GM12878 (cell line): ENCODE data around the gene ATP5PO. TPM values are rescaled to one million over a fixed set of nuclear protein-coding genes. Genes with fewer than 3 reads are reported as not detected.

ENCODE experiments used
- HCFC1 ChIP-seq: fragments of 150-350 bp; IDR thresholded peaks from 2 replicates; pipeline ENCODE4 v1.6.1; 2014; ENCODE audit warnings: low read length
- HDAC2 ChIP-seq: fragments of 200-600 bp; sonication (generic); IDR thresholded peaks from 2 replicates; pipeline ENCODE4 v1.6.1; 2017
- IKZF1 ChIP-seq: fragments of 450-650 bp; conservative IDR thresholded peaks from 2 replicates; pipeline ENCODE4 v1.6.1; 2017; ENCODE audit warnings: antibody characterized with exemption, mild to moderate bottlenecking
- JUNB ChIP-seq: IDR thresholded peaks from 2 replicates; pipeline ENCODE4 v1.6.1; 2016; ENCODE audit warnings: antibody characterized with exemption, mild to moderate bottlenecking
- MTA2 ChIP-seq: fragments of 450-650 bp; IDR thresholded peaks from 2 replicates; pipeline ENCODE4 v1.6.1; 2016; ENCODE audit warnings: low read depth, mild to moderate bottlenecking, moderate library complexity
- NR2F1 ChIP-seq: fragments of 450-650 bp; conservative IDR thresholded peaks from 2 replicates; pipeline ENCODE4 v1.6.1; 2017; ENCODE audit warnings: mild to moderate bottlenecking
- RAD51 ChIP-seq: fragments of 450-650 bp; IDR thresholded peaks from 2 replicates; pipeline ENCODE4 v1.6.1; 2016; ENCODE audit warnings: moderate library complexity, mild to moderate bottlenecking, inconsistent platforms
- TCF7 ChIP-seq: IDR thresholded peaks from 2 replicates; pipeline ENCODE4 v1.6.1; 2014; ENCODE audit warnings: antibody characterized with exemption, borderline replicate concordance
- polyA plus RNA-seq, 11 experiments: library from polyadenylated mRNA; depleted of rRNA in 4 of 11; unstranded in 6 of 11; stranded (reverse) in 5 of 11; fragments of >200 nt; fragmentation: Nextera tagmentation in 4 of 11; fragmentation: Illumina TruSeq in 1 of 11; extraction: Ambion mirVana in 4 of 11; extraction: Trizol in 1 of 11; gene quantifications; 1 replicate in 1 of 11; 2 replicates in 10 of 11; pipeline versions ENCODE4 v1.2.1 to v1.2.3, GENCODE V29; 2011 to 2016; ENCODE audit warnings: inconsistent platforms in 2 of 11, missing spikeins in 2 of 11, low read depth in 1 of 11
- total RNA-seq, 4 experiments: library from RNA; depleted of rRNA in 3 of 4; stranded (reverse); fragments of >200 nt in 3 of 4; fragmentation: Illumina TruSeq in 1 of 4; extraction: Trizol in 1 of 4; gene quantifications; 2 replicates each; pipeline versions ENCODE4 v1.2.1 to v1.2.3, GENCODE V29; 2013 to 2021
- TF ChIP-seq, protein P1 (sequence below): fragments of 450-650 bp; IDR thresholded peaks from 2 replicates; pipeline ENCODE4 v1.6.1; 2018; ENCODE audit warnings: borderline replicate concordance, mild to moderate bottlenecking; ENCODE audit not compliant: partially characterized antibody
- TF ChIP-seq, protein P2 (sequence below): IDR thresholded peaks from 2 replicates; pipeline ENCODE4 v1.6.1; 2012; ENCODE audit warnings: low read length, inconsistent platforms
- TF ChIP-seq, protein P3 (sequence below): IDR thresholded peaks from 2 replicates; pipeline ENCODE4 v1.6.1; 2012; ENCODE audit warnings: mild to moderate bottlenecking, low read depth, low read length
- TF ChIP-seq, protein P4 (sequence below): IDR thresholded peaks from 2 replicates; pipeline ENCODE4 v1.6.1; 2012; ENCODE audit warnings: low read depth, low read length, improper control_type of control experiment
- TF ChIP-seq, protein P5 (sequence below): fragments of 450-650 bp; IDR thresholded peaks from 2 replicates; pipeline ENCODE4 v1.6.1; 2016; ENCODE audit warnings: mild to moderate bottlenecking
- TF ChIP-seq, protein P6 (sequence below): IDR thresholded peaks from 2 replicates; pipeline ENCODE4 v1.6.1; 2011; ENCODE audit warnings: borderline replicate concordance, low read depth, mild to moderate bottlenecking, moderate library complexity, low read length; ENCODE audit not compliant: insufficient read depth, poor library complexity, severe bottlenecking
- TF ChIP-seq, protein P7 (sequence below): fragments of 450-650 bp; formaldehyde crosslinking; IDR thresholded peaks from 2 replicates; pipeline ENCODE4 v1.4.0; 2022; ENCODE audit warnings: mild to moderate bottlenecking, moderate library complexity

ATP5PO gene
- total and polyA plus RNA-seq, 10 of the 15 experiments (the other 5 are each of a cell fraction or from before 2014, with no cell fraction given), result 251 to 1,656 (median 470) TPM

DNA sequence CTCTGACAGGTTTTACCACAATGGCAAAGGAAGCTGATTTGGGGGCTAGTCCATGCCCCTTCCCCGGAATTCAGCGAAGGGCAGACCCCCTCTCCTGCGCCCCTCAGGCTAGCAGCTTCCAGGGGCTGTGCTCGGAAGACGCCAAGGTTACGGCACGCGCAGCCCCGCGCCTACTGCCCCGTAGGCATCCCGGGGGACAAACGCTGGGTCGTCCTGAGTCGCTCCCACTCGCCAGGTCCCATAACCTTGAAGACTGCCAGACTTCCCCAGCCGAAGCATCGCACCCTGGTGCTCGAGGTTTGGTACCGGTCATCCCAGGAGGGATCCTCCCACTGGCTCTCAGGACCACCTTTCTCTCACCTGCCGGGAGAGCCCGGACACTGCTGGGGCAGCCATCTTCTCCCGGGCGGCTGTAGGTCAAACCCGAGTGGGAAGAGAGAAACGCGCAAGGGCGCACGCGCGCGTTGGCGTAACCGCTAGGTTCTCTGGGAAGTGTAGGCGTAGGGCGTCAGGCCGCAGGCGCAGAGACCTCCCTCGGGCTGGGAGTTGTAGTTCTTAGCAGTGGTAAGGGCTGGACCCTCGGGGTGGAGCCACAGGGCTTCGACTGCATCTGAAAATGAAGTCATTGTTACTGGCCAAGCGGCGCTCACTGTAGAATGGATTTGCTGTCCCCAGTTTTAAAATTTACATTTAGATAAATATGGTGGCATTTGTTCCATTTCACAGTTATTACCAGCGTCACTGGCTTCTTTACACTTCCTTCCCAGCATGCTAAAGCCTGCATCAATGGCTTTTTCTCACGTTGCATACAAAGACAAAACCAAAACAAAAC is at the start of gene ATP5PO (continued):
- TF ChIP-seq, protein P1, sequence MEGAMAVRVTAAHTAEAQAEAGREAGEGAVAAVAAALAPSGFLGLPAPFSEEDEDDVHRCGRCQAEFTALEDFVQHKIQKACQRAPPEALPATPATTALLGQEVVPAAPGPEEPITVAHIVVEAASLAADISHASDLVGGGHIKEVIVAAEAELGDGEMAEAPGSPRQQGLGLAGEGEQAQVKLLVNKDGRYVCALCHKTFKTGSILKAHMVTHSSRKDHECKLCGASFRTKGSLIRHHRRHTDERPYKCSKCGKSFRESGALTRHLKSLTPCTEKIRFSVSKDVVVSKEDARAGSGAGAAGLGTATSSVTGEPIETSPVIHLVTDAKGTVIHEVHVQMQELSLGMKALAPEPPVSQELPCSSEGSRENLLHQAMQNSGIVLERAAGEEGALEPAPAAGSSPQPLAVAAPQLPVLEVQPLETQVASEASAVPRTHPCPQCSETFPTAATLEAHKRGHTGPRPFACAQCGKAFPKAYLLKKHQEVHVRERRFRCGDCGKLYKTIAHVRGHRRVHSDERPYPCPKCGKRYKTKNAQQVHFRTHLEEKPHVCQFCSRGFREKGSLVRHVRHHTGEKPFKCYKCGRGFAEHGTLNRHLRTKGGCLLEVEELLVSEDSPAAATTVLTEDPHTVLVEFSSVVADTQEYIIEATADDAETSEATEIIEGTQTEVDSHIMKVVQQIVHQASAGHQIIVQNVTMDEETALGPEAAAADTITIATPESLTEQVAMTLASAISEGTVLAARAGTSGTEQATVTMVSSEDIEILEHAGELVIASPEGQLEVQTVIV, result no peak
- TF ChIP-seq, protein P2, sequence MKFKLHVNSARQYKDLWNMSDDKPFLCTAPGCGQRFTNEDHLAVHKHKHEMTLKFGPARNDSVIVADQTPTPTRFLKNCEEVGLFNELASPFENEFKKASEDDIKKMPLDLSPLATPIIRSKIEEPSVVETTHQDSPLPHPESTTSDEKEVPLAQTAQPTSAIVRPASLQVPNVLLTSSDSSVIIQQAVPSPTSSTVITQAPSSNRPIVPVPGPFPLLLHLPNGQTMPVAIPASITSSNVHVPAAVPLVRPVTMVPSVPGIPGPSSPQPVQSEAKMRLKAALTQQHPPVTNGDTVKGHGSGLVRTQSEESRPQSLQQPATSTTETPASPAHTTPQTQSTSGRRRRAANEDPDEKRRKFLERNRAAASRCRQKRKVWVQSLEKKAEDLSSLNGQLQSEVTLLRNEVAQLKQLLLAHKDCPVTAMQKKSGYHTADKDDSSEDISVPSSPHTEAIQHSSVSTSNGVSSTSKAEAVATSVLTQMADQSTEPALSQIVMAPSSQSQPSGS, result 0 out of 2 replicates have a peak, but pooled peaks have one; percentile 17
- TF ChIP-seq, protein P3, sequence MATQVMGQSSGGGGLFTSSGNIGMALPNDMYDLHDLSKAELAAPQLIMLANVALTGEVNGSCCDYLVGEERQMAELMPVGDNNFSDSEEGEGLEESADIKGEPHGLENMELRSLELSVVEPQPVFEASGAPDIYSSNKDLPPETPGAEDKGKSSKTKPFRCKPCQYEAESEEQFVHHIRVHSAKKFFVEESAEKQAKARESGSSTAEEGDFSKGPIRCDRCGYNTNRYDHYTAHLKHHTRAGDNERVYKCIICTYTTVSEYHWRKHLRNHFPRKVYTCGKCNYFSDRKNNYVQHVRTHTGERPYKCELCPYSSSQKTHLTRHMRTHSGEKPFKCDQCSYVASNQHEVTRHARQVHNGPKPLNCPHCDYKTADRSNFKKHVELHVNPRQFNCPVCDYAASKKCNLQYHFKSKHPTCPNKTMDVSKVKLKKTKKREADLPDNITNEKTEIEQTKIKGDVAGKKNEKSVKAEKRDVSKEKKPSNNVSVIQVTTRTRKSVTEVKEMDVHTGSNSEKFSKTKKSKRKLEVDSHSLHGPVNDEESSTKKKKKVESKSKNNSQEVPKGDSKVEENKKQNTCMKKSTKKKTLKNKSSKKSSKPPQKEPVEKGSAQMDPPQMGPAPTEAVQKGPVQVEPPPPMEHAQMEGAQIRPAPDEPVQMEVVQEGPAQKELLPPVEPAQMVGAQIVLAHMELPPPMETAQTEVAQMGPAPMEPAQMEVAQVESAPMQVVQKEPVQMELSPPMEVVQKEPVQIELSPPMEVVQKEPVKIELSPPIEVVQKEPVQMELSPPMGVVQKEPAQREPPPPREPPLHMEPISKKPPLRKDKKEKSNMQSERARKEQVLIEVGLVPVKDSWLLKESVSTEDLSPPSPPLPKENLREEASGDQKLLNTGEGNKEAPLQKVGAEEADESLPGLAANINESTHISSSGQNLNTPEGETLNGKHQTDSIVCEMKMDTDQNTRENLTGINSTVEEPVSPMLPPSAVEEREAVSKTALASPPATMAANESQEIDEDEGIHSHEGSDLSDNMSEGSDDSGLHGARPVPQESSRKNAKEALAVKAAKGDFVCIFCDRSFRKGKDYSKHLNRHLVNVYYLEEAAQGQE, result no peak
- no peak for TF ChIP-seq MTA2
- TF ChIP-seq HCFC1, result peak; percentile 99
- no peak for TF ChIP-seq HDAC2
- TF ChIP-seq, protein P4, sequence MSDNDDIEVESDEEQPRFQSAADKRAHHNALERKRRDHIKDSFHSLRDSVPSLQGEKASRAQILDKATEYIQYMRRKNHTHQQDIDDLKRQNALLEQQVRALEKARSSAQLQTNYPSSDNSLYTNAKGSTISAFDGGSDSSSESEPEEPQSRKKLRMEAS, result no peak
- TF ChIP-seq, protein P5, sequence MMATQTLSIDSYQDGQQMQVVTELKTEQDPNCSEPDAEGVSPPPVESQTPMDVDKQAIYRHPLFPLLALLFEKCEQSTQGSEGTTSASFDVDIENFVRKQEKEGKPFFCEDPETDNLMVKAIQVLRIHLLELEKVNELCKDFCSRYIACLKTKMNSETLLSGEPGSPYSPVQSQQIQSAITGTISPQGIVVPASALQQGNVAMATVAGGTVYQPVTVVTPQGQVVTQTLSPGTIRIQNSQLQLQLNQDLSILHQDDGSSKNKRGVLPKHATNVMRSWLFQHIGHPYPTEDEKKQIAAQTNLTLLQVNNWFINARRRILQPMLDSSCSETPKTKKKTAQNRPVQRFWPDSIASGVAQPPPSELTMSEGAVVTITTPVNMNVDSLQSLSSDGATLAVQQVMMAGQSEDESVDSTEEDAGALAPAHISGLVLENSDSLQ, result no peak; the same call in 1 of the 2 replicates
- peak; percentile 58 for TF ChIP-seq NR2F1
- TF ChIP-seq IKZF1, result peak; percentile 99
- TF ChIP-seq, protein P6, sequence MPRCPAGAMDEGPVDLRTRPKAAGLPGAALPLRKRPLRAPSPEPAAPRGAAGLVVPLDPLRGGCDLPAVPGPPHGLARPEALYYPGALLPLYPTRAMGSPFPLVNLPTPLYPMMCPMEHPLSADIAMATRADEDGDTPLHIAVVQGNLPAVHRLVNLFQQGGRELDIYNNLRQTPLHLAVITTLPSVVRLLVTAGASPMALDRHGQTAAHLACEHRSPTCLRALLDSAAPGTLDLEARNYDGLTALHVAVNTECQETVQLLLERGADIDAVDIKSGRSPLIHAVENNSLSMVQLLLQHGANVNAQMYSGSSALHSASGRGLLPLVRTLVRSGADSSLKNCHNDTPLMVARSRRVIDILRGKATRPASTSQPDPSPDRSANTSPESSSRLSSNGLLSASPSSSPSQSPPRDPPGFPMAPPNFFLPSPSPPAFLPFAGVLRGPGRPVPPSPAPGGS, result no peak
- TF ChIP-seq, protein P7, sequence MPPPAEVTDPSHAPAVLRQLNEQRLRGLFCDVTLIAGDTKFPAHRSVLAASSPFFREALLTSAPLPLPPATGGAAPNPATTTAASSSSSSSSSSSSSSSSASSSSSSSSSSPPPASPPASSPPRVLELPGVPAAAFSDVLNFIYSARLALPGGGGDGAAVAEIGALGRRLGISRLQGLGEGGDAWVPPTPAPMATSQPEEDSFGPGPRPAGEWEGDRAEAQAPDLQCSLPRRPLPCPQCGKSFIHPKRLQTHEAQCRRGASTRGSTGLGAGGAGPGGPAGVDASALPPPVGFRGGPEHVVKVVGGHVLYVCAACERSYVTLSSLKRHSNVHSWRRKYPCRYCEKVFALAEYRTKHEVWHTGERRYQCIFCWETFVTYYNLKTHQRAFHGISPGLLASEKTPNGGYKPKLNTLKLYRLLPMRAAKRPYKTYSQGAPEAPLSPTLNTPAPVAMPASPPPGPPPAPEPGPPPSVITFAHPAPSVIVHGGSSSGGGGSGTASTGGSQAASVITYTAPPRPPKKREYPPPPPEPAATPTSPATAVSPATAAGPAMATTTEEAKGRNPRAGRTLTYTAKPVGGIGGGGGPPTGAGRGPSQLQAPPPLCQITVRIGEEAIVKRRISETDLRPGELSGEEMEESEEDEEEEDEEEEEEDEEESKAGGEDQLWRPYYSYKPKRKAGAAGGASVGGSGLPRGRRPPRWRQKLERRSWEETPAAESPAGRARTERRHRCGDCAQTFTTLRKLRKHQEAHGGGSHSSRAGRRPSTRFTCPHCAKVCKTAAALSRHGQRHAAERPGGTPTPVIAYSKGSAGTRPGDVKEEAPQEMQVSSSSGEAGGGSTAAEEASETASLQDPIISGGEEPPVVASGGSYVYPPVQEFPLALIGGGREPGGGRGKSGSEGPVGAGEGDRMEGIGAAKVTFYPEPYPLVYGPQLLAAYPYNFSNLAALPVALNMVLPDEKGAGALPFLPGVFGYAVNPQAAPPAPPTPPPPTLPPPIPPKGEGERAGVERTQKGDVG (CRISPR knock-in tag), result no peak
- no peak for TF ChIP-seq JUNB
- TF ChIP-seq TCF7, result no peak
- no peak for TF ChIP-seq RAD51
